ENCODE measurements around the gene SPEN. TPM values are rescaled to one million over a fixed set of nuclear protein-coding genes. Genes with fewer than 3 reads are reported as not detected.

Gene SPEN
- polyA plus RNA-seq, 1 donor from 2014 or later: 7.1 TPM

DNA sequence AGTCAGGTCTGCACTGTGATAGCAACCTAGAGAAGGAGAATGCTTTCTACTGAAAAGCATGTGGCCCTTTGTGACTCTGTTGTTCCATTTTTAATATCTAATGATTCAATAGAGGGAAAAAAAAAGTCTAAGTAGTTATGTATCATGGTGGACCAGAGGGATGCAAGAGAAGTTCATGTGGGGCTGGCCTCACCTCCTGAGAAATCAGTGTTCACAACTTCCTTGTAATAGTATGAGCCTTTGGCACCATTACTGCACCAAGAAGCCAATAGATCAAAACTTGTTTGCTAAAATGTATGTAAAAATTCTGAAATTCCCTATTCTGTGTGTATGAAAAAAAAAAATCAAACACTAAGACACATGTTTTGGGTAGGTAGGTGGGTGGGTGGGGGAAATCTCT is 123.4 kb downstream of the SPEN start:
- TF ChIP-seq, protein P1, sequence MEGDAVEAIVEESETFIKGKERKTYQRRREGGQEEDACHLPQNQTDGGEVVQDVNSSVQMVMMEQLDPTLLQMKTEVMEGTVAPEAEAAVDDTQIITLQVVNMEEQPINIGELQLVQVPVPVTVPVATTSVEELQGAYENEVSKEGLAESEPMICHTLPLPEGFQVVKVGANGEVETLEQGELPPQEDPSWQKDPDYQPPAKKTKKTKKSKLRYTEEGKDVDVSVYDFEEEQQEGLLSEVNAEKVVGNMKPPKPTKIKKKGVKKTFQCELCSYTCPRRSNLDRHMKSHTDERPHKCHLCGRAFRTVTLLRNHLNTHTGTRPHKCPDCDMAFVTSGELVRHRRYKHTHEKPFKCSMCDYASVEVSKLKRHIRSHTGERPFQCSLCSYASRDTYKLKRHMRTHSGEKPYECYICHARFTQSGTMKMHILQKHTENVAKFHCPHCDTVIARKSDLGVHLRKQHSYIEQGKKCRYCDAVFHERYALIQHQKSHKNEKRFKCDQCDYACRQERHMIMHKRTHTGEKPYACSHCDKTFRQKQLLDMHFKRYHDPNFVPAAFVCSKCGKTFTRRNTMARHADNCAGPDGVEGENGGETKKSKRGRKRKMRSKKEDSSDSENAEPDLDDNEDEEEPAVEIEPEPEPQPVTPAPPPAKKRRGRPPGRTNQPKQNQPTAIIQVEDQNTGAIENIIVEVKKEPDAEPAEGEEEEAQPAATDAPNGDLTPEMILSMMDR (IDR thresholded peaks at IDR 0.05; ENCODE audit: poor library complexity, severe bottlenecking): no peak
- TF ChIP-seq POLR2AphosphoS5 (IDR thresholded peaks at IDR 0.05): no peak
- no peak for TF ChIP-seq TAF1 (IDR thresholded peaks at IDR 0.05; ENCODE audit: low read depth)
- TF ChIP-seq EZH2 (IDR thresholded peaks at IDR 0.05; ENCODE audit: borderline replicate concordance, insufficient read depth, low read length, poor library complexity, severe bottlenecking): no peak
- no peak for TF ChIP-seq SMC3 (conservative IDR thresholded peaks at IDR 0.05; ENCODE audit: poor library complexity)
- TF ChIP-seq MXI1 (conservative IDR thresholded peaks at IDR 0.05; ENCODE audit: poor library complexity, severe bottlenecking): no peak
- TF ChIP-seq RAD21 (conservative IDR thresholded peaks at IDR 0.05): no peak
- TF ChIP-seq, protein P2, sequence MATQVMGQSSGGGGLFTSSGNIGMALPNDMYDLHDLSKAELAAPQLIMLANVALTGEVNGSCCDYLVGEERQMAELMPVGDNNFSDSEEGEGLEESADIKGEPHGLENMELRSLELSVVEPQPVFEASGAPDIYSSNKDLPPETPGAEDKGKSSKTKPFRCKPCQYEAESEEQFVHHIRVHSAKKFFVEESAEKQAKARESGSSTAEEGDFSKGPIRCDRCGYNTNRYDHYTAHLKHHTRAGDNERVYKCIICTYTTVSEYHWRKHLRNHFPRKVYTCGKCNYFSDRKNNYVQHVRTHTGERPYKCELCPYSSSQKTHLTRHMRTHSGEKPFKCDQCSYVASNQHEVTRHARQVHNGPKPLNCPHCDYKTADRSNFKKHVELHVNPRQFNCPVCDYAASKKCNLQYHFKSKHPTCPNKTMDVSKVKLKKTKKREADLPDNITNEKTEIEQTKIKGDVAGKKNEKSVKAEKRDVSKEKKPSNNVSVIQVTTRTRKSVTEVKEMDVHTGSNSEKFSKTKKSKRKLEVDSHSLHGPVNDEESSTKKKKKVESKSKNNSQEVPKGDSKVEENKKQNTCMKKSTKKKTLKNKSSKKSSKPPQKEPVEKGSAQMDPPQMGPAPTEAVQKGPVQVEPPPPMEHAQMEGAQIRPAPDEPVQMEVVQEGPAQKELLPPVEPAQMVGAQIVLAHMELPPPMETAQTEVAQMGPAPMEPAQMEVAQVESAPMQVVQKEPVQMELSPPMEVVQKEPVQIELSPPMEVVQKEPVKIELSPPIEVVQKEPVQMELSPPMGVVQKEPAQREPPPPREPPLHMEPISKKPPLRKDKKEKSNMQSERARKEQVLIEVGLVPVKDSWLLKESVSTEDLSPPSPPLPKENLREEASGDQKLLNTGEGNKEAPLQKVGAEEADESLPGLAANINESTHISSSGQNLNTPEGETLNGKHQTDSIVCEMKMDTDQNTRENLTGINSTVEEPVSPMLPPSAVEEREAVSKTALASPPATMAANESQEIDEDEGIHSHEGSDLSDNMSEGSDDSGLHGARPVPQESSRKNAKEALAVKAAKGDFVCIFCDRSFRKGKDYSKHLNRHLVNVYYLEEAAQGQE (IDR thresholded peaks at IDR 0.05; ENCODE audit: borderline replicate concordance): no peak
- TF ChIP-seq EP300 (conservative IDR thresholded peaks at IDR 0.05; ENCODE audit: poor library complexity, severe bottlenecking): no peak
- Histone ChIP-seq H3K27me3 (ENCODE audit: insufficient read depth, low read depth, low read length) (no peaks in the 10 kb centered on the region), H3K9me2 (ENCODE audit: insufficient read depth, low read length) (no peaks in the 10 kb centered on the region), H3K9ac (ENCODE audit: low read length) (no peak overlapping the region), H3K36me3 (ENCODE audit: insufficient read depth, low read length) (peaks cover 23% of the 10 kb centered on the region), H3K4me3 (ENCODE audit: low read length) (no peak overlapping the region), H4K20me1 (ENCODE audit: insufficient read depth) (peaks cover 3% of the 10 kb centered on the region), H3F3A (ENCODE audit: insufficient read depth, low read length, poor library complexity, severe bottlenecking) (no peaks in the 10 kb centered on the region), H2AFZ (ENCODE audit: low read depth, low read length) (no peak overlapping the region), H3K27ac (ENCODE audit: low read length) (no peak overlapping the region), H3K9me3 (ENCODE audit: low read length) (peaks cover 4% of the 10 kb centered on the region), H3K4me2 (ENCODE audit: low read length) (no peak overlapping the region), H3K79me2 (replicated peaks; ENCODE audit: insufficient read depth, low read length) (peaks cover 50% of the 10 kb centered on the region)

- Histone ChIP-seq H3K27ac (ENCODE audit: low read length) (no peak overlapping the region), H3F3A (ENCODE audit: insufficient read depth, low read length, poor library complexity, severe bottlenecking) (no peaks in the 10 kb centered on the region), H4K20me1 (ENCODE audit: insufficient read depth) (peaks cover 3% of the 10 kb centered on the region), H3K27me3 (ENCODE audit: insufficient read depth, low read depth, low read length) (no peaks in the 10 kb centered on the region), H3K79me2 (replicated peaks; ENCODE audit: insufficient read depth, low read length) (peaks cover 41% of the 10 kb centered on the region), H3K9me2 (ENCODE audit: insufficient read depth, low read length) (no peaks in the 10 kb centered on the region), H2AFZ (ENCODE audit: low read depth, low read length) (no peak overlapping the region), H3K36me3 (ENCODE audit: insufficient read depth, low read length) (peaks cover 23% of the 10 kb centered on the region), H3K9me3 (ENCODE audit: low read length) (peaks cover 4% of the 10 kb centered on the region), H3K4me3 (ENCODE audit: low read length) (no peak overlapping the region), H3K9ac (ENCODE audit: low read length) (no peak overlapping the region), H3K4me2 (ENCODE audit: low read length) (no peak overlapping the region)
- TF ChIP-seq MXI1 (conservative IDR thresholded peaks at IDR 0.05; ENCODE audit: poor library complexity, severe bottlenecking) (no peak), TAF1 (IDR thresholded peaks at IDR 0.05; ENCODE audit: low read depth) (no peak)
- TF ChIP-seq, protein P2 (IDR thresholded peaks at IDR 0.05; ENCODE audit: borderline replicate concordance): no peak
Measured at GRCh38 chr1:15972409-15972808, 124.9 kb downstream of the SPEN start.

Data from neural cell (in vitro differentiated cells).